Thyroid gland (tissue), 4 donors: ENCODE results near the gene LRBA.

Source experiments
- POLR2A ChIP-seq, 2 donors: fragments of 450-650 bp; IDR thresholded peaks; one replicate each; pipeline ENCODE4 v1.6.1; 2017; ENCODE audit warnings: antibody characterized with exemption in 2 of 2, mild to moderate bottlenecking in 2 of 2, moderate library complexity in 1 of 2
- TF ChIP-seq, protein P1 (sequence below), 6 experiments: fragments of 200-600 bp in 3 of 6; fragments of 450-650 bp in 3 of 6; sonication (generic) in 3 of 6; IDR thresholded peaks; one replicate each; pipeline ENCODE4 v1.5.1; 2016 to 2019; ENCODE audit warnings: antibody characterized with exemption in 6 of 6, mild to moderate bottlenecking in 2 of 6, inconsistent platforms in 1 of 6, moderate library complexity in 1 of 6

DNA sequence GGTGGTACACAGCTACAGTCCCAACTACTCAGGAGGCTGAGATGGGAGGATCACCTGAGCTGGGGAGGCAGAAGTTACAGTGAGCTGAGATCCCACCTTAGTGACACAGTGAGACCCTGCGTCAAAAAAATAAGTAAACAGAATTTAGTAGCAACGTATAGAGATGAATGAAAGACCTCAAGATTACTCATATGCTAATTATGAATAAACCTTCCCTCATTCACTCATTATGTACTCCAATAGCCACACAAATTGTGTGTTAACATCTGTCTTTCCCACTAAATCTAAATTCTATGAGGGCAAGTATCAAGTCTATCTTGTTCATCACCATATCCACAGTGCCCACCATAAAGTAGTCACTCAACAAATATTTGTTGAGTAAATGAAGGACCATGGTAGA is 111.5 kb downstream of the LRBA start:
- TF ChIP-seq, protein P1, sequence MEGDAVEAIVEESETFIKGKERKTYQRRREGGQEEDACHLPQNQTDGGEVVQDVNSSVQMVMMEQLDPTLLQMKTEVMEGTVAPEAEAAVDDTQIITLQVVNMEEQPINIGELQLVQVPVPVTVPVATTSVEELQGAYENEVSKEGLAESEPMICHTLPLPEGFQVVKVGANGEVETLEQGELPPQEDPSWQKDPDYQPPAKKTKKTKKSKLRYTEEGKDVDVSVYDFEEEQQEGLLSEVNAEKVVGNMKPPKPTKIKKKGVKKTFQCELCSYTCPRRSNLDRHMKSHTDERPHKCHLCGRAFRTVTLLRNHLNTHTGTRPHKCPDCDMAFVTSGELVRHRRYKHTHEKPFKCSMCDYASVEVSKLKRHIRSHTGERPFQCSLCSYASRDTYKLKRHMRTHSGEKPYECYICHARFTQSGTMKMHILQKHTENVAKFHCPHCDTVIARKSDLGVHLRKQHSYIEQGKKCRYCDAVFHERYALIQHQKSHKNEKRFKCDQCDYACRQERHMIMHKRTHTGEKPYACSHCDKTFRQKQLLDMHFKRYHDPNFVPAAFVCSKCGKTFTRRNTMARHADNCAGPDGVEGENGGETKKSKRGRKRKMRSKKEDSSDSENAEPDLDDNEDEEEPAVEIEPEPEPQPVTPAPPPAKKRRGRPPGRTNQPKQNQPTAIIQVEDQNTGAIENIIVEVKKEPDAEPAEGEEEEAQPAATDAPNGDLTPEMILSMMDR (IDR thresholded peaks at IDR 0.05), result no peak
- no peak for TF ChIP-seq POLR2A (IDR thresholded peaks at IDR 0.05)
